Stimulated activated CD4-positive, alpha-beta T cell treated with anti-CD3 and anti-CD28 coated beads, Interleukin-12 subunit alpha, Interleukin-12 subunit beta, amount 100 ng/mL, for 24 hours (primary cell): Measurements from ENCODE around the gene WWC1.
"Not testable (repeated sequence)": the region's sequence is repeated elsewhere in the genome, so short reads cannot be mapped to it uniquely, and the experiment has no call there.

ENCODE experiments used
- DNase-seq, 2 experiments: peaks; one replicate each; pipeline ENCODE4 v3.0.0-alpha.2; 2020; ENCODE audit warnings: low read depth in 2 of 2

Gene WWC1

GRCh38 chr5:168286386-168286785 is 5.1 kb upstream of the WWC1 start:
- no peak for DNase-seq

- DNase-seq = not testable (repeated sequence)
Observed at GRCh38 chr5:168286863-168287262, 4.6 kb upstream of the WWC1 start.

- no peak for DNase-seq
Observed at GRCh38 chr5:168287362-168287761, 4.1 kb upstream of the WWC1 start.

DNA sequence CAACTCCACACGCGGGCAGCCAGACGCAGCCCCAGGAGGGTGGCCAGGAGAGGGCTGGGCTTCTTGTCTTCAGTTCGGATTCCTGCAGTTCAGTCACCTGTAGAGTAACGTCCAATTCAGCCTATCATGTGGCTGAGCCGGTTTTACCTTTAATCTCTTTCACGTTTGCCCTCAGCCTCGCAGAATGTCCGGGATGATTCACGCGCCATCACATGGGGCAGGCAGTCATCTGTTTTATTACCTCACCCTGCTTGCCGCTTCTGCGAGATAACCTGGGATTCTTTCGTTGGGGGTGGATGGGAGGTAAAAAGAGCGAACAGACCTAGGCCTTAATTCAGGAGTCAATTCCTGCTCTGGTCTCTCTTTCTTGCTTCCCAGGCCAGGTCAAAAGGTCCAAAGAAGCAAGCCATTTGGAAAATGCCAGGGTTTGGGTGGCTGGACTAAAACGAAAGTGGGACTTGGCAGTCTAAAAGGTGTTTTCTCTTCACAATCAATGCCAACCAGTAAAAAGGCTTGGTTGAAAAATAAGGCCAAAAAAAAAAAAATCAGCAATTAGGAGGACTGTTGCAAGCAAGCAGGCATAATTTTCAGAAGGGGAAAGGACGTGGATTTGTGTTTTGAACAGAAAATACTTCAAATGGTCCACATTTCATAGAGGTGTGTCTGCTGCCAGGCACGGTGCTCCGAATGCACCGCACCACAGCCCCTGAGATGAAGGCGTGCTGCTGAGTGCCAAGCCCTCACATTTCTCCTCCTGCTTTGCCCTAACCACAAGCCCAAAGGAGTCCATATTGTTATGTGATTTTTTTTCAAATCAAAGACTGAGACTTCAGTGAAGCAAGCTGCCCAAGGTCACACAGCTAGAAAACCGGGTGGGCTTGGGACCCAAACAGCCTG is 2.8 kb upstream of the WWC1 start:
- DNase-seq = no peak

DNA sequence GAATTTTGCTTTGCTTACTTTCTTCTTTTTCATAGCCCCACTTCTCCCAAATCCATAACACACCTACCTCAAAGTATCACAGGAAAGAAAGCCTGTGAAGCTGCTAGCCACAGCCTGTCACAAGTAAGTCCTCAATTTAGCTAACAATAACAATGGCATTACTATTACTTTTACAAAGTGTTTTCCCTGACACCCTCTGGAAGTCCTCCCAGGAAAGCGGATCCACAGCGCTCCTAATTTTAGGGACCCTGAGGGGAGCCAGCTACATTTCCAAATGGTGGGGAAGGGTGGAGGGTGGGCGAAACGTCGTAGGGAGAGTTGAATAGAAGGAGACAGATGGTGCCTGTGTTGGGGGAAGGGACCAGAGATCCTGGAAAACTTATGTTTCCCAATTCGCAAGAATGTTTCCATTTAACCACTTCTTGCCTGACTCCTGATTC is 523 bp upstream of the WWC1 start:
- no peak for DNase-seq

GRCh38 chr5:168291964-168292785 is 730 bp downstream of the WWC1 start:
- DNase-seq = no peak

GRCh38 chr5:168292786-168293696 is 1.6 kb downstream of the WWC1 start:
- DNase-seq = no peak

DNA sequence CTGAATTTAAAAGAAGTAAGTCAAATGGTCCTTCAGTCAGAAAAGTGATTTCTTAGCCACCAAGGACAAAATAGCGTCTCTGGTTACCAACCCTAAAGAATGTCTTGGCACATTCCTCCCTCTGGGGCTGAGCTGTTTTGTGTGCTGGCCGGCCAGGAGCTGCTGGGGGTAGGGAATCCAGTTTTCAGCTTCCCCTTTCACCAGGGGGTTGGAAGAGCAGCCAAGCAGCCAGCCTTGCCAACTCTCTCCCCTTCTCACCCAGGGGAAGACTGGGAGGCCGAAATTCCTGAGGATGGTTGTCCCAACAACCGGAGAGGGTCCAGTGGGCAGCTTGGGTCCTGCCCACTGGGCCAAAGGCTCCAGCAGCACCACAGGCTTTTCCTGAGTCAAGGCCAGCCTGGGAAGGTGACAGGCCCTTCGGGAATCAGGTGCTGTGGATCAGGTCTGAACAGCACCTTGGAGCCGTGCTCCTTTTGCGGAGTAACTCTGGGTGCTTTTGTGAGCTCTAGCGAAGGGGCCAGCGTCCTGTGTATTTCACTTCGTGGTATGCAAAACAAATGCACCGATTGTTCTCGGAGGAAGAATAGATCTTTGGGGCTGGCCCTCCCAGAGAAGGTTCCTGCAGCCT is 4.2 kb downstream of the WWC1 start:
- DNase-seq = no peak

GRCh38 chr5:168296682-168297081 is 5.2 kb downstream of the WWC1 start:
- no peak for DNase-seq

- DNase-seq = no peak
Observed at GRCh38 chr5:168298949-168299348, 7.5 kb downstream of the WWC1 start.

DNA sequence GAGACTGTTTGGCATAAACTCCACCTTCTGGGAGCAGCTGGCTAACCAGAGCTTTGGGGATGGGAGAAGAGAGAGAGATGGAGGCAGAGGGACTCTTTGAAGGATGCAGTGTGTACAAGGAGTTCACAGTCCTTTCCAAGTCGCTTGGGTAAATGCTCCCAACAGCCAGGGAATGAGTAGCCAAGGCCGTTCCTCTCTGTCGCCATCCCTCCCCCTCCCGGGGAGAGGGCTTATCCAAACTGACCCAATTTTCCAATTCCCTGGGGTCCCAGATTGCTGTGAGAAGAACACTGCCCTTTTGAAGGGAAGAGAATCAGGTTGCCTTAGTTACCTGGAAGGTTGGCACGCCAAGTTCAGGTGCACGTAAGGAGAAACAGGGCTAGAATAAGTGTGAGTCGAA is 7.9 kb downstream of the WWC1 start:
- DNase-seq = no peak

- no peak for DNase-seq
Observed at GRCh38 chr5:168300326-168301182, 9.1 kb downstream of the WWC1 start.

GRCh38 chr5:168301593-168302390 is 10.3 kb downstream of the WWC1 start:
- DNase-seq = no peak

DNA sequence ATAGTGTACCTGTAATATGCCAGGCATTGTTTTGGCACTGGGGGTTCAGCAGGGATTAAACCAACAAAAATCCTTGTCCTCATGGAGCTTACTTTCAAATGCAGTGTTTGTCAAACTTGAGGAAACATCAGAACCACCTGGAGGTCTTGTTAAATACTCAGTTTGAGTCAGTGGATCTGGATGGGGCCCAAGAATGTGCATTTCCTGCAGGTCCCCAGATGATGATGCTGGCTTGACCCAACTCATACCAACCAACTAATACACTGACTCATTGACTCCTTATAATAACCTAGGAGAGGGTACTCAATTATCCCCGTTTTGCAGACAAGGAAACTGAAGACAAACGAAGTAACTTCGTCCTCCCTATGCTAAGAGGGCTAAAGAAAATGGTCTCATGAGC is 11.3 kb downstream of the WWC1 start:
- DNase-seq = no peak

DNA sequence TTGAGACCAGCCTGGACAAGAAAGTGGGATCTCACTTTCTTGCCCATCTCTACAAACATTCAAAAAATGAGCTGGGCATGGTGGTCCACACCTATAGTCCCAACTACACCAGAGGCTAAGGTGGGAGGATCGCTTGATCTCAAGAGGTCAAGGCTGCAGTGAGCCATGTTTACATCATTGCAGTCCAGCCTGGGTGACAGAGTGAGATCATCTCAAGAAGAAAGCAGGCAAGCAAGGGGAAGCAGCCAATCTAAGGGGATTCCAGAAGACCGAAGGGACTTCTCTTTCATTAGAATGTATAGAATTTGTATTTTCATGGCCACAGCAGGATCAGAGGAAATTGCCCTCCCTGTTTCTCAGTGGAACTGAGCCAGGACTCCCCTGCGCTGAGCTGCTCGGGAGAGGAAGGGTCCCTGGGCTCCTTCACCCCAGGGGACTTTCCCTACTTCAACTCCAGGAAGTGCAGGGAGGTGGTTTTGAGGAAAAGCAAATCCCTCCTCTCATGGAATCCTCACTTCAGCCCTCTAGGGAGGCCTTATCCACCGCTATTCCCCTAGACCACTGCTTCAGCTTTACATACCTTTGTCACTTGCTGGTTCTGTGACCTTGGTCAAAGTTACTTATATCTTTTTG is 12.1 kb downstream of the WWC1 start:
- no peak for DNase-seq

DNA sequence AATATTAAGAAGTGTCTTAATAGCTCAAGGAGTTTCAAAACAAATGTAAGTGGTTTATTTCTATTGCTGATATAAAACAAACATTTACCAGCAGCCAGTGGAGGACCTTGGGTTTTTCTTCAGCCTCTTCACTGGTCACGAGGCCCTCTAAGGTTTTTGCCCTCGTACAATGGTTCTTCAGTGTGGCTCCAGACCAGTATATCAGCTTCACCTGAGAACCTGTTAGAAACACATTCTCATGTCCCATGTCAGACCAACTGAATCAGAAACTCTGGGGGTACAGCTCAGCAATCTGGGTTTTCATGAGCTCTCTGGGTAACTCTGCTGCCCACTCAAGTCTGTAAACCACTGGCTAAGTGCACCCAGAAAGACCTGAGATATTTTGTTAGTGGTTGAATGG is 12.9 kb downstream of the WWC1 start:
- DNase-seq = no peak

DNA sequence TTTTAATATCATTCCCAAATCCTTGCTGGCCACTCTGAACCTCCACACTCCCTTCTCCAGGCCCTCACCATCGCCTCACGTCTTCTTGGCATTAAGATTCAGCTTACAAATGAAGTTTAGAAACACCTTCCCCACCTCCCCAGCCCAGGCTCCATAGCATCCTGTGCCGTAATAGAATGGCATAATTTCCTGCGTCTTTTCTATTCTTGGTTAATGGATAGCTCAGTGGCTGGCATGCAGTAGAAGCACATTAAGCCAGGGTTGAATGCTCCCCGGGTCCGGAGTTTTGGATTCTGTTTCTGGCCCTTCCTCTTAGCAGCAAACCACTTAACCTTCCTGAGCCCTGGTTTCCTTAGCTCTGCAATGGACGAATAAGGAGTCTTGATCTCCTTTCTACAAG is 13.8 kb downstream of the WWC1 start:
- no peak for DNase-seq

DNA sequence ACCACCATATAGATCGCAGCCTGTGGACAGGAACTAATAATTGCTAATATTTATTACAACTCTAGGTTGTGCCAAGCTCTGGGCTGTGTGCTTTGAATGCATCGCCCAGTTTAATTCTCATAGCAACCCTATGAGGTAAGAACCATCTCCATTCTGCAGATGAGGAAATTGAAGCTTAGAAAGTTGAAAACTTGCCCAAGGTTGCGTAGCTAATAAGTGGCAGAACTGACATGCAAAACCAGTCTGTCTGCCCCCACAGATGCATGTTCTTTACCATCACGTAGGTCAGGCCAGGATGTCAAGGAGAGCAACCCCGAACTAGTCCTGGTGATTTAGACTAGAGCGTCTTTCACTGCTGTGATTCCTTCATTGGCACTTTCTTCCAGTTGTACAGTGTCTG is 15.6 kb downstream of the WWC1 start:
- no peak for DNase-seq
